H1 (cell line): ENCODE measurements around the gene COL4A1. TPM values are rescaled to one million over a fixed set of nuclear protein-coding genes. Genes with fewer than 3 reads are reported as not detected.

Experiments
- ATF2 ChIP-seq: IDR thresholded peaks from 2 replicates; pipeline ENCODE4 v1.6.1; 2012; ENCODE audit warnings: low read length, inconsistent platforms
- CEBPB ChIP-seq: IDR thresholded peaks from 2 replicates; pipeline ENCODE4 v1.6.1; 2012; ENCODE audit warnings: low read depth, low read length
- CREB1 ChIP-seq: IDR thresholded peaks from 2 replicates; pipeline ENCODE4 v1.6.1; 2012; ENCODE audit warnings: inconsistent platforms
- EZH2 ChIP-seq: fragments of 200-600 bp; sonication (generic); IDR thresholded peaks from 2 replicates; pipeline ENCODE4 v1.7.1; 2012; ENCODE audit warnings: low read depth, mild to moderate bottlenecking, moderate library complexity, low read length, inconsistent platforms; ENCODE audit not compliant: severe bottlenecking
- FOSL1 ChIP-seq: IDR thresholded peaks from 2 replicates; pipeline ENCODE4 v1.6.1; 2011; ENCODE audit warnings: mild to moderate bottlenecking, low read depth, low read length, moderate library complexity; ENCODE audit not compliant: insufficient read depth
- GABPA ChIP-seq: IDR thresholded peaks from 2 replicates; pipeline ENCODE4 v1.6.1; 2011; ENCODE audit warnings: mild to moderate bottlenecking, low read length, moderate library complexity, borderline replicate concordance; ENCODE audit not compliant: insufficient read depth
- SIN3A ChIP-seq, 2 experiments: IDR thresholded peaks in 1 of 2; conservative IDR thresholded peaks in 1 of 2; 2 replicates each; pipeline ENCODE4 v1.6.1; 2011 to 2012; ENCODE audit warnings: low read length in 2 of 2, improper control_type of control experiment in 1 of 2, low read depth in 1 of 2, mild to moderate bottlenecking in 1 of 2
- SP1 ChIP-seq: IDR thresholded peaks from 2 replicates; pipeline ENCODE4 v1.6.1; 2011; ENCODE audit warnings: low read depth, low read length
- TBP ChIP-seq: IDR thresholded peaks from 2 replicates; pipeline ENCODE4 v1.6.1; 2011; ENCODE audit warnings: low read depth, low read length, improper control_type of control experiment
- polyA plus RNA-seq, 7 experiments: library from polyadenylated mRNA; depleted of rRNA in 3 of 7; stranded (reverse) in 5 of 7; unstranded in 2 of 7; fragments of >200 nt in 5 of 7; fragments of 200-250 nt in 2 of 7; gene quantifications; 1 replicate in 5 of 7; 2 replicates in 1 of 7; 4 replicates in 1 of 7; pipeline versions ENCODE4 v1.2.1 to v1.2.3, GENCODE V29; 2011 to 2013; ENCODE audit warnings: missing spikeins in 2 of 7, mixed read lengths in 2 of 7
- total RNA-seq: library from RNA; stranded (reverse); fragmentation: NEBNext Ultra II Directional; extraction: Animal tissue kit (Norgen Biotek cat#: 25700); gene quantifications from 2 replicates; pipeline ENCODE4 v1.2.1, GENCODE V29; 2021

The COL4A1 gene
- total and polyA plus RNA-seq, 2 of the 8 experiments (the other 6 are each of a cell fraction or from before 2014, with no cell fraction given): 30.7 to 82.0 TPM

- TF ChIP-seq EZH2 (no peak), SP1 (no peak), ATF2 (no peak), FOSL1 (no peak), TBP (no peak), CEBPB (no peak), GABPA (no peak), CREB1 (no peak), SIN3A (conservative IDR thresholded peaks at IDR 0.05 in 1 of 2, IDR thresholded peaks at IDR 0.05 in 1 of 2; ENCODE audit: low read depth in 1 of 2, low read length in 2 of 2) (no peak)
Observed at GRCh38 chr13:110211735-110212134, 95.2 kb downstream of the COL4A1 start (continued).
